Activated B cell treated with CpG ODN at 0.5 μM for 24 hours (primary cell): ENCODE data around the gene YES1. TPM values are rescaled to one million over a fixed set of nuclear protein-coding genes. Genes with fewer than 3 reads are reported as not detected.

ENCODE experiments used
- ATAC-seq: fragments of 200-7000 bp; cut with Tn5 transposase; one replicate; pipeline ENCODE4 v1.10.0; 2021; ENCODE audit warnings: low read depth, mild to moderate bottlenecking, moderate library complexity
- CTCF ChIA-PET: fragments of 350-600 bp; sonication (Branson Sonifier 250); formaldehyde crosslinking; loops from one replicate; lab custom pipeline; 2021; ENCODE audit warnings: antibody characterized with exemption; lab: Charles Lee
- POLR2A ChIA-PET: fragments of 350-600 bp; sonication (Branson Sonifier 250); formaldehyde crosslinking; loops from one replicate; lab custom pipeline; 2021; ENCODE audit warnings: antibody characterized with exemption; lab: Charles Lee
- DNase-seq: peaks from one replicate; pipeline ENCODE4 v3.0.0; 2022
- H3K27ac Mint-ChIP-seq: one replicate; pipeline ENCODE4 v1.8.0; 2020; ENCODE audit warnings: mixed read lengths
- H3K27me3 Mint-ChIP-seq: one replicate; pipeline ENCODE4 v1.8.0; 2021; ENCODE audit warnings: mixed read lengths
- H3K36me3 Mint-ChIP-seq: one replicate; pipeline ENCODE4 v1.8.0; 2021; ENCODE audit warnings: low read depth, mixed read lengths
- H3K4me1 Mint-ChIP-seq: one replicate; pipeline ENCODE4 v1.8.0; 2021; ENCODE audit warnings: mixed read lengths
- H3K4me3 Mint-ChIP-seq: one replicate; pipeline ENCODE4 v1.8.0; 2020; ENCODE audit warnings: mild to moderate bottlenecking, mixed read lengths
- H3K9me3 Mint-ChIP-seq: one replicate; pipeline ENCODE4 v1.8.0; 2020; ENCODE audit warnings: mixed read lengths
- CTCF ChIP-seq: fragments of 200-600 bp; IDR thresholded peaks from one replicate; pipeline ENCODE4 v1.8.0; 2022; ENCODE audit warnings: antibody characterized with exemption, mild to moderate bottlenecking
- intact Hi-C: fragments of 100-400 bp; cut with micrococcal nuclease; formaldehyde crosslinking; loops from one replicate; pipeline ENCODE4 v1.15.1; 2024
- total RNA-seq: library from RNA; stranded (reverse); gene quantifications from 2 replicates; pipeline ENCODE4 v1.2.3, GENCODE V29; 2022

YES1 gene
- total RNA-seq, 1 donor from 2014 or later = 0.35 TPM

DNA sequence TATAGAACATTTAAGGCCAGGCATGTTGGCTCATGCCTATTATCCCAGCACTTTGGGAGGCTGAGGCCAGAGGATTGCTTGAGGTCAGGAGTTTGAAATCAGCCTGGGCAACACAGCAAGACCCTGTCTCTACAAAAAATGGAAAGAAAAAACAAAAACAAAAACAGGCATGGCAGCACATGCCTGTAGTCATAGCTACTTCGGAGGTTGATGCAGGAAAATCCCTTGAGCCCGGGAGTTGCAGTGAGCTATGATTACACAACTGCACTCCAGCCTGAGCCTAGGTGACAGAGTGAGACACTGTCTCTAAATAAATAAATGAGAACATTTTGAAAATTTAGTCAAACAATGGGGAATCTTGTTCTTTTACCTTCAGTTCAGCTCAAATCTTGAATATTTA lies 12.1 kb upstream of the YES1 start:
- H3K27ac Mint-ChIP-seq = no peak overlapping the region
- TF ChIP-seq CTCF = no peak
- H3K27me3 Mint-ChIP-seq = peaks cover 30% of the 10 kb centered on the region
- no peaks in the 10 kb centered on the region for H3K9me3 Mint-ChIP-seq
- no peak for ATAC-seq
- CTCF ChIA-PET = interaction anchor here (2.1 kb wide), 1 partner anchor 15 kb away, joined by 13 read pairs; no protein-coding TSS in a partner anchor
- POLR2A ChIA-PET = no interaction called here
- no peak overlapping the region for H3K4me3 Mint-ChIP-seq
- no peaks in the 10 kb centered on the region for H3K36me3 Mint-ChIP-seq
- intact Hi-C loops = no loop called here
- no peak for DNase-seq
- no peaks in the 10 kb centered on the region for H3K4me1 Mint-ChIP-seq

DNA sequence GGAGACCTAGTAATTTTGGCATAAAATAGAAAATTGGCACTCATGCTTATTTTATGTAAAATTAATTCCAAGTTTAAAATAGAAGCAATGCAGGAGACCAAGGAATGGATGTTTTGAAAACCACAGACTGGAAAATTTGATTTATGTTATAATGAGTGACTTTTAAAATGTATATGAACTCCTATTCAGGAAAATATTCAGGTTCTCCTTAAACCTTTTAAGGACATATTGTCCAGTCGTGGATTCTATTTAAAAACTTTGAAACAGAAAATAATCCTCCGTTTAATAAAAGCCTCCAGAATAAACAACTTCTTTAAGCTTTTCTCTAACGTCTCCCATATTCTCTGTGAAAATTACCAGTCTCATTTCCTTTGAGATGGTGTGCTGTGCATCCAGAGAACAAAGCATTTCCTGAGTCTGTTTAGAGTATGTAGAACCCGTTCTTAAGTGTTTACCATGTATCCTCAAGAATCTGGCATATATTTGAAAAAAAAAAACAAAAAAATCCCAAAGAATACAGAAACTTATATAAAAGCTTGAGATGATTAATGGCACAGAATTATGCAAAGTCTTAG lies 8.6 kb upstream of the YES1 start:
- intact Hi-C loops = no loop called here
- Mint-ChIP-seq H3K27ac (no peak overlapping the region), H3K27me3 (peaks cover 43% of the 10 kb centered on the region), H3K36me3 (no peaks in the 10 kb centered on the region), H3K9me3 (no peaks in the 10 kb centered on the region), H3K4me1 (no peaks in the 10 kb centered on the region), H3K4me3 (no peak overlapping the region)
- CTCF ChIA-PET = interaction anchor here (1.3 to 1.7 kb wide), 2 partner anchors 10 to 19 kb away, joined by 6 to 7 read pairs; no protein-coding TSS in a partner anchor
- POLR2A ChIA-PET = no interaction called here
- TF ChIP-seq CTCF = no peak
- ATAC-seq (no peak), DNase-seq (no peak)

GRCh38 chr18:816869-817268 lies 4.8 kb upstream of the YES1 start:
- no peak for TF ChIP-seq CTCF
- no peak for ATAC-seq
- no peak for DNase-seq
- Mint-ChIP-seq H3K9me3 (peaks cover 8% of the 10 kb centered on the region), H3K36me3 (peaks cover 6% of the 10 kb centered on the region), H3K27ac (no peak overlapping the region), H3K27me3 (peaks cover 42% of the 10 kb centered on the region), H3K4me3 (no peak overlapping the region), H3K4me1 (peaks cover 13% of the 10 kb centered on the region)
- ChIA-PET CTCF (interaction anchor here (0.6 kb wide), 1 partner anchor 35 kb away, joined by 3 read pairs; no protein-coding TSS in a partner anchor), POLR2A (no interaction called here)
- intact Hi-C loops = no loop called here

DNA sequence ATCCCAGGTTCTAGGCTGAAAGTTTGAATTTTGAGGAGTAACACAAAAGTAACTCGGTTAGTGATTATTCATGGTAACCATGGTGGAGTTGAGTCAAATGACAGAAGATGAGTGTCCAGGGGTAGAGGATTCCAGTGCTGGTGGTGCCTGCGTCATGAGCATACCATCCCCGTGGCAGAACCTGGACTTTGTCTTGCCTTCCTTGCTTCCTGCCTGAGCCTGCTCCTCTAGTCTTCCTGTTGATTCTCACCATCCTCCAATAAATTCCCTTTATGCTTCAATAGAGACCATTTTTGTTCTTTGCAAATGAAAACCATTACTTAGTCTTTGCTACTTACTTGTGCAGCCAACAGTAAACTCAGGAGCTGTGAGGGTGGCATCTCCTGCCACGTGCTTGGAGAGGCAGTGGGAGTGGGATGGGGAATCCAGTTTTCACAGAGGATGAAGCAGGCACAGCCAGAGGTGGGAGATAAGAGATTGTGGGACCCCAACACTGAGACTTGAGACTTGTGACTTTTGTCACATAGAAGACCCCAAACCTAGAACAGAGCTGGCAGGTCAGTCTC lies 4.1 kb upstream of the YES1 start:
- ChIA-PET POLR2A (no interaction called here), CTCF (interaction anchor here (0.6 kb wide), 1 partner anchor 34 kb away, joined by 3 read pairs; no protein-coding TSS in a partner anchor)
- no peak overlapping the region for H3K27ac Mint-ChIP-seq
- ATAC-seq = no peak
- intact Hi-C loops = no loop called here
- TF ChIP-seq CTCF = no peak
- peaks cover 46% of the 10 kb centered on the region for H3K27me3 Mint-ChIP-seq
- H3K36me3 Mint-ChIP-seq = peaks cover 6% of the 10 kb centered on the region
- no peak overlapping the region for H3K4me3 Mint-ChIP-seq
- H3K9me3 Mint-ChIP-seq = peaks cover 8% of the 10 kb centered on the region
- peaks cover 18% of the 10 kb centered on the region for H3K4me1 Mint-ChIP-seq
- no peak for DNase-seq

DNA sequence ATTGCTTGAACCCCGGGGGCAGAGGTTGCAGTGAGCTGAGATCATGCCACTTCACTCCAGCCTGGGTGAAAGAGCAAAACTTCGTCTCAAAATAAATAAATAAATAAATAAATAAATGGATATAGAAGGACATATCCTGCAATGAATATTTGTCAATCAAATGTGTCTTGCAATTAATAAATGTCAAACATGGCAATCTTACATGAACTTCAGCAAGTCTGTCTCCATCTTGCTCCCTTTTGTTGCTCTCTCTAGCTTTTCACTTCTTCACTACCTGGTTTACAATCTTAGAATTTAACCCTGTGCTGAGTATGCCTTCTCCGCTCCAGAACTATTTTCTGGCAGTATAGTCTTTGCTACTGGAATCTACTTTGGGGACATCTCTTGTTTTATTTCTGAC lies 3.3 kb upstream of the YES1 start:
- ATAC-seq (no peak), DNase-seq (no peak)
- no peak for TF ChIP-seq CTCF
- no peak overlapping the region for H3K27ac Mint-ChIP-seq
- H3K36me3 Mint-ChIP-seq = peaks cover 6% of the 10 kb centered on the region
- H3K4me1 Mint-ChIP-seq = peaks cover 19% of the 10 kb centered on the region
- ChIA-PET POLR2A (no interaction called here), CTCF (no interaction called here)
- intact Hi-C loops = no loop called here
- H3K9me3 Mint-ChIP-seq = peaks cover 8% of the 10 kb centered on the region
- H3K4me3 Mint-ChIP-seq = no peak overlapping the region
- peaks cover 51% of the 10 kb centered on the region for H3K27me3 Mint-ChIP-seq
